Measurements from ENCODE around the gene UMPS.

DNA sequence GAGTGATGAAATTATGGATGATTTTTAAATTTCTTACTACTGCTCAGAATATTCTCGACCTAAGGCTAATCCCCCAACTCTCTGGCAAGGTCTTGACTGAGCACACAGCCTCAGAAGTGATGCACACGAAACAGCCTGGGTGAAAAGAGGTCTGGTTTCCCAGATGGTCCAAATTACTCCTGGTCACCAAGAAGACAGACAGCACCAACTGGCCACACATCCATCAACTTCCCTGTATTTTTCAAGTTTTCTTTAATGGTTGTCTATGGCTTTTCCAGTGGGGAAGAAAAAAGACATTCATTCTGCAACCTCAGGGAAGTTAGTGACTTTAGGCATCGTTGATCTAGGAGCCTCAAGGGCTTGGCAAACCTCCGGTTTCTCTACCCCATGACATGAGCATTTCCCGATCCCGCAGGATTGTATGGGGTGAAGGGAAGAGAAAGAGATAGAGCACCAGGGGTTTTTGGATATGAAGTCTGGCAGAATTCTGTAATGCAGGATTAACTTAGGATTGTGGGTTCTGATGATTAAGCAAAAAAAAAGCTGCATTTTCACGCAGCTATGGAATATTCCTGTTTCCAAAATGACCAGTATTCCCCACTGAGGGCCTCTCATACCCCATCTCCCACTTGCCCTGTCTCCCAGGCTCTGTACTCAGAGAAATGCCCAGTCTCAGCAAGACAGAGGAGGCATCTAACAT, 62.2 kb downstream of the UMPS start:
- TF ChIP-seq, protein P1, sequence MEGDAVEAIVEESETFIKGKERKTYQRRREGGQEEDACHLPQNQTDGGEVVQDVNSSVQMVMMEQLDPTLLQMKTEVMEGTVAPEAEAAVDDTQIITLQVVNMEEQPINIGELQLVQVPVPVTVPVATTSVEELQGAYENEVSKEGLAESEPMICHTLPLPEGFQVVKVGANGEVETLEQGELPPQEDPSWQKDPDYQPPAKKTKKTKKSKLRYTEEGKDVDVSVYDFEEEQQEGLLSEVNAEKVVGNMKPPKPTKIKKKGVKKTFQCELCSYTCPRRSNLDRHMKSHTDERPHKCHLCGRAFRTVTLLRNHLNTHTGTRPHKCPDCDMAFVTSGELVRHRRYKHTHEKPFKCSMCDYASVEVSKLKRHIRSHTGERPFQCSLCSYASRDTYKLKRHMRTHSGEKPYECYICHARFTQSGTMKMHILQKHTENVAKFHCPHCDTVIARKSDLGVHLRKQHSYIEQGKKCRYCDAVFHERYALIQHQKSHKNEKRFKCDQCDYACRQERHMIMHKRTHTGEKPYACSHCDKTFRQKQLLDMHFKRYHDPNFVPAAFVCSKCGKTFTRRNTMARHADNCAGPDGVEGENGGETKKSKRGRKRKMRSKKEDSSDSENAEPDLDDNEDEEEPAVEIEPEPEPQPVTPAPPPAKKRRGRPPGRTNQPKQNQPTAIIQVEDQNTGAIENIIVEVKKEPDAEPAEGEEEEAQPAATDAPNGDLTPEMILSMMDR (IDR thresholded peaks at IDR 0.05): no peak
- no peak for TF ChIP-seq POLR2A (IDR thresholded peaks at IDR 0.05)

All from Peyer's patch (tissue), 4 donors.